Gastroesophageal sphincter (tissue), 3 donors: Measurements from ENCODE around the gene PITPNB.

Experiments
- CTCF ChIP-seq, 4 experiments: fragments of 200-600 bp in 2 of 4; fragments of 450-650 bp in 2 of 4; sonication (generic) in 1 of 4; IDR thresholded peaks; one replicate each; pipeline ENCODE4 v1.5.1; 2017 to 2019; ENCODE audit warnings: antibody characterized with exemption in 4 of 4, mild to moderate bottlenecking in 2 of 4, moderate library complexity in 2 of 4
- EP300 ChIP-seq: sonication (generic); formaldehyde crosslinking; IDR thresholded peaks from one replicate; pipeline ENCODE4 v1.6.1; 2017; ENCODE audit warnings: antibody characterized with exemption, mild to moderate bottlenecking
- POLR2A ChIP-seq, 2 donors: fragments of 450-650 bp; IDR thresholded peaks; one replicate each; pipeline ENCODE4 v1.6.1; 2017; ENCODE audit warnings: antibody characterized with exemption in 2 of 2, mild to moderate bottlenecking in 2 of 2, moderate library complexity in 1 of 2
- POLR2AphosphoS5 ChIP-seq: sonication (generic); formaldehyde crosslinking; IDR thresholded peaks from one replicate; pipeline ENCODE4 v1.6.1; 2017; ENCODE audit warnings: antibody characterized with exemption

- TF ChIP-seq CTCF (IDR thresholded peaks at IDR 0.05) (no peak), POLR2A (IDR thresholded peaks at IDR 0.05) (no peak), POLR2AphosphoS5 (no peak), EP300 (no peak)
These were observed 16.8 kb upstream of the PITPNB start for GRCh38 chr22:27935897-27936296.
